ENCODE measurements around the gene SCN2B. TPM values are rescaled to one million over a fixed set of nuclear protein-coding genes. Genes with fewer than 3 reads are reported as not detected.

SCN2B gene
- total and polyA plus RNA-seq, 10 of the 15 experiments (the other 5 are each of a cell fraction or from before 2014, with no cell fraction given), result 0.01 TPM; not detected in 9

DNA sequence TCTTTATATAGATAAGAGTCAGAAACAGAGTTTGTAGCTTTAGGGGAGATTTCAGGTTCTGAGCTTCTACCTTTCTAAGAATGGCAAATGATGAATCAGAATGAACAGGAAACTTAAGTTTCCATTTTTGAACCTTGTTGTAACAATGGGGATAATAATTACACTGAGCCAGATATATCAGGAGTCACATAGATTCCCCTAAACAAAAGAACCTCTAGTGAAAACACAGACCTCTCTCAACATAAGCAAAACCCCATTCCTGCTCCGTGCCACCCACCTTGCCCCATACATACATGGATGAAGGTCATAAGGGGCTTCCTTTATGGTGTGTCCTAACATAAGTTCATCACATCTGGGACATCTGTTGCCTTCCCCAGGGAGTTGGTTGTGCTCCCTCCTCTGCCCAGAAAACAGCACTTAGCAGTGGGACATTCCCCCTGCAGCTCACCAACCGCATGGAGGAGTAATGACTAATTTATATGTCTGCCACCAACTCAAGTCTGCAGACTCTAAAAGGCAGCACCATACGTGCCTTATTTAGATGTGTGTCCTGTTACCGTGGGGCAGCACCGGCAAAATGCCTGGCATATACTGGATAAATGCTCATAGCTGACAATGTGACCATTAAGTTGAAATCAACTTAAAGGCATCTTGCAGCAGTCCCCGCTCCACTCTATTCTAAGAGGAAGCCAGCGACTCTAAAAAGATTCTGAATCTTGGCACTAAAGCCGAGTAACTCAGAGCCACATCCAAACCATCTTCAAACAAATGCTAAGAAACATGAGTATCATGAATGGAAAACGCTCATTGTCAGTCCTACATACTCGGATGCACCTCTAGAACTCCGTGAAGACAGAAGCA is 40.4 kb upstream of the SCN2B start (continued):
- TF ChIP-seq MTA3 (IDR thresholded peaks at IDR 0.05; ENCODE audit: borderline replicate concordance, low read length), result peak; percentile 36; the same call in 1 of the 2 replicates
- TF ChIP-seq BCL11A (IDR thresholded peaks at IDR 0.05; ENCODE audit: low read depth, low read length), result peak; percentile 73
- peak; percentile 60; the same call in 1 of the 2 replicates for TF ChIP-seq IRF4 (IDR thresholded peaks at IDR 0.05; ENCODE audit: low read depth, low read length)
- TF ChIP-seq ASH2L (IDR thresholded peaks at IDR 0.05; ENCODE audit: borderline replicate concordance, low read depth), result no peak
- TF ChIP-seq PML (IDR thresholded peaks at IDR 0.05; ENCODE audit: low read length), result peak; percentile 60; the same call in 1 of the 2 replicates
- TF ChIP-seq CBFB (IDR thresholded peaks at IDR 0.05; ENCODE audit: low read depth), result peak; percentile 58; the same call in 1 of the 2 replicates
- TF ChIP-seq, protein P1, sequence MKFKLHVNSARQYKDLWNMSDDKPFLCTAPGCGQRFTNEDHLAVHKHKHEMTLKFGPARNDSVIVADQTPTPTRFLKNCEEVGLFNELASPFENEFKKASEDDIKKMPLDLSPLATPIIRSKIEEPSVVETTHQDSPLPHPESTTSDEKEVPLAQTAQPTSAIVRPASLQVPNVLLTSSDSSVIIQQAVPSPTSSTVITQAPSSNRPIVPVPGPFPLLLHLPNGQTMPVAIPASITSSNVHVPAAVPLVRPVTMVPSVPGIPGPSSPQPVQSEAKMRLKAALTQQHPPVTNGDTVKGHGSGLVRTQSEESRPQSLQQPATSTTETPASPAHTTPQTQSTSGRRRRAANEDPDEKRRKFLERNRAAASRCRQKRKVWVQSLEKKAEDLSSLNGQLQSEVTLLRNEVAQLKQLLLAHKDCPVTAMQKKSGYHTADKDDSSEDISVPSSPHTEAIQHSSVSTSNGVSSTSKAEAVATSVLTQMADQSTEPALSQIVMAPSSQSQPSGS (IDR thresholded peaks at IDR 0.05; ENCODE audit: low read length), result peak; percentile 77; the same call in 1 of the 2 replicates
- no peak for TF ChIP-seq MXI1 (IDR thresholded peaks at IDR 0.05; ENCODE audit: low read depth, low read length)
- no peak for TF ChIP-seq RBBP5 (conservative IDR thresholded peaks at IDR 0.05)
- 0 out of 2 replicates have a peak, but pooled peaks have one; percentile 6 for TF ChIP-seq NR2C1 (IDR thresholded peaks at IDR 0.05)
- peak; percentile 56; the same call in 1 of the 2 replicates for TF ChIP-seq NR2F1 (conservative IDR thresholded peaks at IDR 0.05)
- peak in 1 of 2 experiments; percentile 64; a peak in 1 of 4 replicates for TF ChIP-seq EP300 (IDR thresholded peaks at IDR 0.05; ENCODE audit: borderline replicate concordance in 1 of 2, control insufficient read depth in 1 of 2, low read depth in 2 of 2, low read length in 2 of 2)
- TF ChIP-seq RAD21 (IDR thresholded peaks at IDR 0.05; ENCODE audit: insufficient read depth, low read depth, low read length), result peak; percentile 34; the same call in 1 of the 2 replicates
- TF ChIP-seq, protein P2, sequence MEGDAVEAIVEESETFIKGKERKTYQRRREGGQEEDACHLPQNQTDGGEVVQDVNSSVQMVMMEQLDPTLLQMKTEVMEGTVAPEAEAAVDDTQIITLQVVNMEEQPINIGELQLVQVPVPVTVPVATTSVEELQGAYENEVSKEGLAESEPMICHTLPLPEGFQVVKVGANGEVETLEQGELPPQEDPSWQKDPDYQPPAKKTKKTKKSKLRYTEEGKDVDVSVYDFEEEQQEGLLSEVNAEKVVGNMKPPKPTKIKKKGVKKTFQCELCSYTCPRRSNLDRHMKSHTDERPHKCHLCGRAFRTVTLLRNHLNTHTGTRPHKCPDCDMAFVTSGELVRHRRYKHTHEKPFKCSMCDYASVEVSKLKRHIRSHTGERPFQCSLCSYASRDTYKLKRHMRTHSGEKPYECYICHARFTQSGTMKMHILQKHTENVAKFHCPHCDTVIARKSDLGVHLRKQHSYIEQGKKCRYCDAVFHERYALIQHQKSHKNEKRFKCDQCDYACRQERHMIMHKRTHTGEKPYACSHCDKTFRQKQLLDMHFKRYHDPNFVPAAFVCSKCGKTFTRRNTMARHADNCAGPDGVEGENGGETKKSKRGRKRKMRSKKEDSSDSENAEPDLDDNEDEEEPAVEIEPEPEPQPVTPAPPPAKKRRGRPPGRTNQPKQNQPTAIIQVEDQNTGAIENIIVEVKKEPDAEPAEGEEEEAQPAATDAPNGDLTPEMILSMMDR (IDR thresholded peaks at IDR 0.05 in 2 of 3, conservative IDR thresholded peaks at IDR 0.05 in 1 of 3; ENCODE audit: control insufficient read depth in 2 of 3, extremely low read depth in 1 of 3, insufficient read depth in 1 of 3, low read depth in 3 of 3, low read length in 3 of 3), result peak in 1 of 3 experiments; percentile 17; a peak in 2 of 6 replicates
- TF ChIP-seq, protein P3, sequence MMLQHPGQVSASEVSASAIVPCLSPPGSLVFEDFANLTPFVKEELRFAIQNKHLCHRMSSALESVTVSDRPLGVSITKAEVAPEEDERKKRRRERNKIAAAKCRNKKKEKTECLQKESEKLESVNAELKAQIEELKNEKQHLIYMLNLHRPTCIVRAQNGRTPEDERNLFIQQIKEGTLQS (IDR thresholded peaks at IDR 0.05; ENCODE audit: borderline replicate concordance, extremely low read depth, low read depth, low read length), result no peak
- TF ChIP-seq SRF (IDR thresholded peaks at IDR 0.05; ENCODE audit: low read depth in 2 of 2, low read length in 2 of 2), result peak in 1 of 2 experiments; percentile 58; a peak in 1 of 4 replicates
- TF ChIP-seq CEBPB (IDR thresholded peaks at IDR 0.05; ENCODE audit: borderline replicate concordance in 1 of 2, low read depth in 2 of 2, low read length in 2 of 2), result 0 out of 4 replicates have a peak, but pooled peaks of 1 of the 2 experiments have one; percentile 23
- TF ChIP-seq IKZF1 (conservative IDR thresholded peaks at IDR 0.05), result peak; percentile 91
- no peak for TF ChIP-seq EGR1 (IDR thresholded peaks at IDR 0.05; ENCODE audit: borderline replicate concordance in 1 of 2, low read depth in 2 of 2, low read length in 2 of 2)
- no peak for TF ChIP-seq FOS (IDR thresholded peaks at IDR 0.05; ENCODE audit: borderline replicate concordance, extremely low read depth, insufficient read length)
- no peak for TF ChIP-seq KAT2A (conservative IDR thresholded peaks at IDR 0.05; ENCODE audit: control insufficient read depth, low read depth, low read length)
